ENCODE measurements around the gene NUDT22.

GRCh38 chr11:64269540-64270220 lies 43.6 kb downstream of the NUDT22 start:
- no peak for TF ChIP-seq CTCF (IDR thresholded peaks at IDR 0.05; ENCODE audit: low read length)
- no peak for TF ChIP-seq EZH2 (IDR thresholded peaks at IDR 0.05; ENCODE audit: borderline replicate concordance, low read length)

Data from OCI-LY1 (cell line).